ENCODE data around the gene CKMT2.

The CKMT2 gene

GRCh38 chr5:81232464-81233079, 550 bp upstream of the CKMT2 start:
- peaks cover 0 to 1% (median 0%) of the 10 kb centered on the region in 5 donors for H3K36me3 ChIP-seq (ENCODE audit: control insufficient read depth in 5 of 5, insufficient read depth in 5 of 5, low read length in 5 of 5)
- peak overlapping the region; percentile 81 for H3K27ac ChIP-seq (ENCODE audit: low read depth, low read length)
- peak overlapping the region; percentile 48 to 82 (median 66) for H3K9ac ChIP-seq (ENCODE audit: low read length in 5 of 5)
- peaks cover 0 to 42% (median 36%) of the 10 kb centered on the region in 5 donors for H3K4me1 ChIP-seq (ENCODE audit: control insufficient read depth in 5 of 5, insufficient read depth in 5 of 5, low read length in 5 of 5)
- H3K27me3 ChIP-seq (ENCODE audit: control insufficient read depth in 5 of 5, insufficient read depth in 4 of 5, low read length in 5 of 5), result no peaks in the 10 kb centered on the region
- H3K9me3 ChIP-seq (ENCODE audit: control insufficient read depth in 5 of 5, low read length in 5 of 5), result no peaks in the 10 kb centered on the region
- peak overlapping the region; percentile 55 to 70 (median 58) for H3K4me3 ChIP-seq (ENCODE audit: low read depth in 1 of 5, low read length in 5 of 5)

- Histone ChIP-seq H3K36me3 (ENCODE audit: control insufficient read depth in 5 of 5, insufficient read depth in 5 of 5, low read length in 5 of 5) (no peaks in the 10 kb centered on the region), H3K9ac (ENCODE audit: low read length in 5 of 5) (peak overlapping the region in 1 of 5 donors; percentile 7), H3K27me3 (ENCODE audit: control insufficient read depth in 5 of 5, insufficient read depth in 4 of 5, low read length in 5 of 5) (no peaks in the 10 kb centered on the region), H3K9me3 (ENCODE audit: control insufficient read depth in 5 of 5, low read length in 5 of 5) (no peaks in the 10 kb centered on the region), H3K4me3 (ENCODE audit: low read depth in 1 of 5, low read length in 5 of 5) (no peak overlapping the region), H3K4me1 (ENCODE audit: control insufficient read depth in 5 of 5, insufficient read depth in 5 of 5, low read length in 5 of 5) (peaks cover 0 to 42% (median 36%) of the 10 kb centered on the region in 5 donors), H3K27ac (ENCODE audit: low read depth, low read length) (peak overlapping the region; percentile 49)
Measured at GRCh38 chr5:81234299-81234698, 1.2 kb downstream of the CKMT2 start.

GRCh38 chr5:81234801-81235200, 1.7 kb downstream of the CKMT2 start:
- Histone ChIP-seq H3K4me1 (ENCODE audit: control insufficient read depth in 5 of 5, insufficient read depth in 5 of 5, low read length in 5 of 5) (peaks cover 0 to 42% (median 36%) of the 10 kb centered on the region in 5 donors), H3K4me3 (ENCODE audit: low read depth in 1 of 5, low read length in 5 of 5) (no peak overlapping the region), H3K9ac (ENCODE audit: low read length in 5 of 5) (no peak overlapping the region), H3K27me3 (ENCODE audit: control insufficient read depth in 5 of 5, insufficient read depth in 4 of 5, low read length in 5 of 5) (no peaks in the 10 kb centered on the region), H3K27ac (ENCODE audit: low read depth, low read length) (peak overlapping the region; percentile 49), H3K9me3 (ENCODE audit: control insufficient read depth in 5 of 5, low read length in 5 of 5) (no peaks in the 10 kb centered on the region), H3K36me3 (ENCODE audit: control insufficient read depth in 5 of 5, insufficient read depth in 5 of 5, low read length in 5 of 5) (no peaks in the 10 kb centered on the region)

- H3K27ac ChIP-seq (ENCODE audit: low read depth, low read length), result peak overlapping the region; percentile 49
- no peaks in the 10 kb centered on the region for H3K36me3 ChIP-seq (ENCODE audit: control insufficient read depth in 5 of 5, insufficient read depth in 5 of 5, low read length in 5 of 5)
- no peak overlapping the region for H3K9ac ChIP-seq (ENCODE audit: low read length in 5 of 5)
- H3K9me3 ChIP-seq (ENCODE audit: control insufficient read depth in 5 of 5, low read length in 5 of 5), result no peaks in the 10 kb centered on the region
- no peak overlapping the region for H3K4me3 ChIP-seq (ENCODE audit: low read depth in 1 of 5, low read length in 5 of 5)
- peaks cover 0 to 42% (median 36%) of the 10 kb centered on the region in 5 donors for H3K4me1 ChIP-seq (ENCODE audit: control insufficient read depth in 5 of 5, insufficient read depth in 5 of 5, low read length in 5 of 5)
- H3K27me3 ChIP-seq (ENCODE audit: control insufficient read depth in 5 of 5, insufficient read depth in 4 of 5, low read length in 5 of 5), result no peaks in the 10 kb centered on the region
Measured at GRCh38 chr5:81235287-81236072, 2.4 kb downstream of the CKMT2 start.

- Histone ChIP-seq H3K4me3 (ENCODE audit: low read depth in 1 of 5, low read length in 5 of 5) (no peak overlapping the region), H3K27me3 (ENCODE audit: control insufficient read depth in 5 of 5, insufficient read depth in 4 of 5, low read length in 5 of 5) (no peaks in the 10 kb centered on the region), H3K36me3 (ENCODE audit: control insufficient read depth in 5 of 5, insufficient read depth in 5 of 5, low read length in 5 of 5) (no peaks in the 10 kb centered on the region), H3K9me3 (ENCODE audit: control insufficient read depth in 5 of 5, low read length in 5 of 5) (no peaks in the 10 kb centered on the region), H3K9ac (ENCODE audit: low read length in 5 of 5) (no peak overlapping the region), H3K27ac (ENCODE audit: low read depth, low read length) (no peak overlapping the region), H3K4me1 (ENCODE audit: control insufficient read depth in 5 of 5, insufficient read depth in 5 of 5, low read length in 5 of 5) (peaks cover 0 to 38% (median 29%) of the 10 kb centered on the region in 5 donors)
Measured at GRCh38 chr5:81238460-81238859, 5.3 kb downstream of the CKMT2 start.

- H3K4me1 ChIP-seq (ENCODE audit: control insufficient read depth in 5 of 5, insufficient read depth in 5 of 5, low read length in 5 of 5), result peaks cover 0 to 35% (median 30%) of the 10 kb centered on the region in 5 donors
- no peaks in the 10 kb centered on the region for H3K27me3 ChIP-seq (ENCODE audit: control insufficient read depth in 5 of 5, insufficient read depth in 4 of 5, low read length in 5 of 5)
- no peaks in the 10 kb centered on the region for H3K36me3 ChIP-seq (ENCODE audit: control insufficient read depth in 5 of 5, insufficient read depth in 5 of 5, low read length in 5 of 5)
- no peak overlapping the region for H3K27ac ChIP-seq (ENCODE audit: low read depth, low read length)
- no peak overlapping the region for H3K4me3 ChIP-seq (ENCODE audit: low read depth in 1 of 5, low read length in 5 of 5)
- H3K9me3 ChIP-seq (ENCODE audit: control insufficient read depth in 5 of 5, low read length in 5 of 5), result no peaks in the 10 kb centered on the region
- H3K9ac ChIP-seq (ENCODE audit: low read length in 5 of 5), result no peak overlapping the region
Measured at GRCh38 chr5:81239613-81240012, 6.5 kb downstream of the CKMT2 start.

GRCh38 chr5:81241001-81241400, 7.9 kb downstream of the CKMT2 start:
- no peak overlapping the region for H3K27ac ChIP-seq (ENCODE audit: low read depth, low read length)
- no peaks in the 10 kb centered on the region for H3K9me3 ChIP-seq (ENCODE audit: control insufficient read depth in 5 of 5, low read length in 5 of 5)
- H3K4me1 ChIP-seq (ENCODE audit: control insufficient read depth in 5 of 5, insufficient read depth in 5 of 5, low read length in 5 of 5), result peaks cover 0 to 25% (median 17%) of the 10 kb centered on the region in 5 donors
- no peak overlapping the region for H3K4me3 ChIP-seq (ENCODE audit: low read depth in 1 of 5, low read length in 5 of 5)
- H3K27me3 ChIP-seq (ENCODE audit: control insufficient read depth in 5 of 5, insufficient read depth in 4 of 5, low read length in 5 of 5), result no peaks in the 10 kb centered on the region
- no peak overlapping the region for H3K9ac ChIP-seq (ENCODE audit: low read length in 5 of 5)
- H3K36me3 ChIP-seq (ENCODE audit: control insufficient read depth in 5 of 5, insufficient read depth in 5 of 5, low read length in 5 of 5), result peaks cover 0 to 5% (median 0%) of the 10 kb centered on the region in 5 donors

GRCh38 chr5:81241961-81242648, 9.0 kb downstream of the CKMT2 start:
- no peaks in the 10 kb centered on the region for H3K9me3 ChIP-seq (ENCODE audit: control insufficient read depth in 5 of 5, low read length in 5 of 5)
- peaks cover 0 to 5% (median 0%) of the 10 kb centered on the region in 5 donors for H3K36me3 ChIP-seq (ENCODE audit: control insufficient read depth in 5 of 5, insufficient read depth in 5 of 5, low read length in 5 of 5)
- H3K4me3 ChIP-seq (ENCODE audit: low read depth in 1 of 5, low read length in 5 of 5), result no peak overlapping the region
- H3K9ac ChIP-seq (ENCODE audit: low read length in 5 of 5), result no peak overlapping the region
- no peak overlapping the region for H3K27ac ChIP-seq (ENCODE audit: low read depth, low read length)
- H3K27me3 ChIP-seq (ENCODE audit: control insufficient read depth in 5 of 5, insufficient read depth in 4 of 5, low read length in 5 of 5), result no peaks in the 10 kb centered on the region
- H3K4me1 ChIP-seq (ENCODE audit: control insufficient read depth in 5 of 5, insufficient read depth in 5 of 5, low read length in 5 of 5), result peaks cover 0 to 34% (median 17%) of the 10 kb centered on the region in 5 donors

- no peaks in the 10 kb centered on the region for H3K9me3 ChIP-seq (ENCODE audit: control insufficient read depth in 5 of 5, low read length in 5 of 5)
- peak overlapping the region; percentile 55 for H3K27ac ChIP-seq (ENCODE audit: low read depth, low read length)
- no peak overlapping the region for H3K9ac ChIP-seq (ENCODE audit: low read length in 5 of 5)
- no peaks in the 10 kb centered on the region for H3K27me3 ChIP-seq (ENCODE audit: control insufficient read depth in 5 of 5, insufficient read depth in 4 of 5, low read length in 5 of 5)
- H3K4me1 ChIP-seq (ENCODE audit: control insufficient read depth in 5 of 5, insufficient read depth in 5 of 5, low read length in 5 of 5), result peaks cover 0 to 42% (median 23%) of the 10 kb centered on the region in 5 donors
- H3K36me3 ChIP-seq (ENCODE audit: control insufficient read depth in 5 of 5, insufficient read depth in 5 of 5, low read length in 5 of 5), result peaks cover 0 to 5% (median 0%) of the 10 kb centered on the region in 5 donors
- no peak overlapping the region for H3K4me3 ChIP-seq (ENCODE audit: low read depth in 1 of 5, low read length in 5 of 5)
Measured at GRCh38 chr5:81242906-81243436, 9.8 kb downstream of the CKMT2 start.

All from subcutaneous abdominal adipose tissue (tissue), 5 donors.